Stomach (tissue), 9 donors: ENCODE measurements around the gene TAAR2. TPM values are rescaled to one million over a fixed set of nuclear protein-coding genes. Genes with fewer than 3 reads are reported as not detected.

ENCODE experiments used
- DNase-seq, 2 donors: peaks; one replicate each; pipeline versions ENCODE4 v3.0.0 to v3.0.0-alpha.2; 2013 to 2019
- H3K27ac ChIP-seq, 5 donors: fragments of 200-600 bp in 4 of 5; sonication (generic) in 4 of 5; one replicate each; pipeline ENCODE4 v1.5.1; 2013 to 2019; ENCODE audit warnings: mild to moderate bottlenecking in 1 of 5, moderate library complexity in 1 of 5
- H3K27me3 ChIP-seq, 3 donors: fragments of 200-600 bp; sonication (generic); one replicate each; pipeline ENCODE4 v1.5.1; 2017 to 2019; ENCODE audit warnings: mixed run types in 1 of 3
- H3K36me3 ChIP-seq, 4 donors: fragments of 200-600 bp; sonication (generic); 1 replicate in 3 of 4; 2 replicates in 1 of 4; pipeline ENCODE4 v1.5.1; 2016 to 2019
- H3K4me1 ChIP-seq, 4 donors: fragments of 200-600 bp; sonication (generic); one replicate each; pipeline ENCODE4 v1.5.1; 2016 to 2019
- H3K4me3 ChIP-seq, 4 donors: fragments of 200-600 bp; sonication (generic) in 3 of 4; one replicate each; pipeline ENCODE4 v1.5.1; 2016 to 2019; ENCODE audit warnings: mild to moderate bottlenecking in 1 of 4
- H3K9me3 ChIP-seq, 4 donors: fragments of 200-600 bp; sonication (generic); one replicate each; pipeline ENCODE4 v1.5.1; 2016 to 2019
- EP300 ChIP-seq: sonication (generic); formaldehyde crosslinking; IDR thresholded peaks from one replicate; pipeline ENCODE4 v1.6.1; 2017; ENCODE audit warnings: antibody characterized with exemption
- POLR2A ChIP-seq, 4 donors: fragments of 450-650 bp; IDR thresholded peaks; one replicate each; pipeline ENCODE4 v1.6.1; 2016; ENCODE audit warnings: antibody characterized with exemption in 4 of 4, control low read depth in 2 of 4, mild to moderate bottlenecking in 1 of 4, moderate library complexity in 1 of 4
- POLR2AphosphoS5 ChIP-seq, 3 donors: sonication (generic); formaldehyde crosslinking; IDR thresholded peaks; one replicate each; pipeline ENCODE4 v1.6.1; 2016; ENCODE audit warnings: antibody characterized with exemption in 3 of 3
- WGBS, 5 donors: extraction: QIAGEN DNeasy Blood & Tissue Kit in 3 of 5; methylation state at CpG; one replicate each; pipeline versions ENCODE4 v1.1.5 to v1.1.7; 2013 to 2018; 5-methylcytosine and 5-hydroxymethylcytosine counted together
- intact Hi-C: fragments of 100-400 bp; cut with DNase I; formaldehyde crosslinking; loops from one replicate; pipeline ENCODE4 v1.15.1; 2023; ENCODE audit warnings: low total_unique reads
- polyA plus RNA-seq, 3 donors: library from polyadenylated mRNA; stranded (reverse); fragments of 200-250 nt; gene quantifications; one replicate each; pipeline ENCODE4 v1.2.3, GENCODE V29; 2013
- total RNA-seq, 5 donors: library from RNA; depleted of rRNA; stranded (reverse); fragments of >200 nt; gene quantifications; one replicate each; pipeline versions ENCODE4 v1.1.0 to v1.2.3, GENCODE V29; 2014 to 2016
- TF ChIP-seq, protein P1 (sequence below), 7 experiments: fragments of 450-650 bp in 4 of 7; fragments of 200-600 bp in 3 of 7; sonication (generic) in 3 of 7; IDR thresholded peaks; one replicate each; pipeline ENCODE4 v1.5.1; 2016 to 2019; ENCODE audit warnings: antibody characterized with exemption in 7 of 7, control low read depth in 2 of 7, mild to moderate bottlenecking in 1 of 7
- donor health status: healthy with polysubstance abuse.
- donor health status: Bipolar disorder and iron deficiency.
- donor health status: healthy.

TAAR2 gene
- total and polyA plus RNA-seq, 8 donors = not detected

DNA sequence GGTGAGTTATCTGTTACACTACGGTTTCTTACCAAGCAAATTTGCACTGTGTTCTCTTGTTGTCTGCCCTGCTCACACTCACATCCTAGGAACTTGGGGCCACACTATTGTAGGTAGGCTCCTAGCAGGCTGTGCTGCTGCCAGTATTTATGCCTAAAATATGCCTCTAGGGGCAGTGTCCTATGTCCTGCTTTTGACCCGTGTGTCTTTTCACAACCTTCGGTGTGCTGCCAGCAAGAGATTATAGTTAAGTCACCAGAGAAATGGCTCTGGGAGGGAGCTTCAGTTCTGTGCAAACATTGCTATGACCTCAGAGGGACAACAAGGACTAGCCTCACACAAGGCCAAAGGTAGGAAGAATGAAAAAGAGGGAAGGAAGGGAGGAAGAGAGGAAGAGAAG, 25.6 kb downstream of the TAAR2 start:
- H3K4me1 ChIP-seq = no peaks in the 10 kb centered on the region
- 28 to 51% (median 35%) methylated on average over 3 of the region's 3 CpGs for WGBS, 5 donors
- intact Hi-C loops = no loop called here
- TF ChIP-seq POLR2A (IDR thresholded peaks at IDR 0.05) = no peak
- no peak for TF ChIP-seq EP300
- TF ChIP-seq, protein P1, sequence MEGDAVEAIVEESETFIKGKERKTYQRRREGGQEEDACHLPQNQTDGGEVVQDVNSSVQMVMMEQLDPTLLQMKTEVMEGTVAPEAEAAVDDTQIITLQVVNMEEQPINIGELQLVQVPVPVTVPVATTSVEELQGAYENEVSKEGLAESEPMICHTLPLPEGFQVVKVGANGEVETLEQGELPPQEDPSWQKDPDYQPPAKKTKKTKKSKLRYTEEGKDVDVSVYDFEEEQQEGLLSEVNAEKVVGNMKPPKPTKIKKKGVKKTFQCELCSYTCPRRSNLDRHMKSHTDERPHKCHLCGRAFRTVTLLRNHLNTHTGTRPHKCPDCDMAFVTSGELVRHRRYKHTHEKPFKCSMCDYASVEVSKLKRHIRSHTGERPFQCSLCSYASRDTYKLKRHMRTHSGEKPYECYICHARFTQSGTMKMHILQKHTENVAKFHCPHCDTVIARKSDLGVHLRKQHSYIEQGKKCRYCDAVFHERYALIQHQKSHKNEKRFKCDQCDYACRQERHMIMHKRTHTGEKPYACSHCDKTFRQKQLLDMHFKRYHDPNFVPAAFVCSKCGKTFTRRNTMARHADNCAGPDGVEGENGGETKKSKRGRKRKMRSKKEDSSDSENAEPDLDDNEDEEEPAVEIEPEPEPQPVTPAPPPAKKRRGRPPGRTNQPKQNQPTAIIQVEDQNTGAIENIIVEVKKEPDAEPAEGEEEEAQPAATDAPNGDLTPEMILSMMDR (IDR thresholded peaks at IDR 0.05) = no peak
- no peak for TF ChIP-seq POLR2AphosphoS5 (IDR thresholded peaks at IDR 0.05)
- no peak overlapping the region for H3K4me3 ChIP-seq
- H3K36me3 ChIP-seq = no peaks in the 10 kb centered on the region
- peak in 1 of 2 donors; percentile 27 for DNase-seq
- no peaks in the 10 kb centered on the region for H3K27me3 ChIP-seq
- H3K27ac ChIP-seq = no peak overlapping the region
- H3K9me3 ChIP-seq = no peaks in the 10 kb centered on the region

DNA sequence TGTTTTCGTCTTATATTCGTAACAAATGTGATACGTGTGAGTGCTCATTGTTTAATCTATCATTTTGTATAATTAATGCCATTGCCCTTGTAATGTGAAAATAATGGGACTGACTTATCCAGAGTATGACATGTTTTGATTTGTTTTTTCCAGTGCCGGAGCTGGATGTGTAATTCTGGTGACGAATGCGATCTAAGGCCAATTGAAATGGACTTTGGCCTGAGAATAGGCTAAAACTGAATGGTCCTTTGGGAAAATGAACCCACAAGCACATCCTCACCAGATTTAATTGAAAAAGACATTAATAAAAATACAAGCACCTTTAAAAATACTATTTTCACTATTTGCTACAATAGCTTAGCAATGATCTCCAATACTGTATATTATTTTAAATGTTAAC, 27.9 kb downstream of the TAAR2 start:
- Histone ChIP-seq H3K27me3 (no peaks in the 10 kb centered on the region), H3K36me3 (no peaks in the 10 kb centered on the region), H3K27ac (no peak overlapping the region), H3K9me3 (no peaks in the 10 kb centered on the region), H3K4me3 (no peak overlapping the region), H3K4me1 (no peaks in the 10 kb centered on the region)
- no peak for TF ChIP-seq POLR2A (IDR thresholded peaks at IDR 0.05)
- no peak for TF ChIP-seq EP300
- TF ChIP-seq POLR2AphosphoS5 (IDR thresholded peaks at IDR 0.05) = no peak
- TF ChIP-seq, protein P1 (IDR thresholded peaks at IDR 0.05) = no peak
- WGBS, 5 donors = 59 to 93% (median 74%) methylated on average over 6 of the region's 6 CpGs
- intact Hi-C loops = no loop called here
- no peak for DNase-seq

DNA sequence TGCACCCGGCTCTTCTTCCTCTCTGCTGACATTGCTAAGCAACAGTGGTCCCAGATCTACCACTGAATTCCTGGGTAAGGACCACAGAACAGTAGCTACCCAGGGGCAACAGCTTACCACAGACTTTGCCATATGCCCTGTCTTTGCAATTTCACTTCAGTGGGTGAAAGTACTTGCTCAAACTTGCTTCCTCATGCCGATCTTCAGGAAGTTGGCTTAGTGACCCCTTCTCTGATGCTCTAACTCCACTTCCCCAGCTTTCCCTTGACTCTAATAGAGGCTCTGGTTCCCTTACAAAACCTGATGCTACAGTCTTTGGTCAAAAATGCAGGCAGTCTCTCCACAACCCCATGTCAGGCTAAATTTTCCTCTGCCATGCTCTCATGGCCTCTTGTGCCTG, 31.2 kb downstream of the TAAR2 start:
- TF ChIP-seq EP300 (no peak), POLR2A (IDR thresholded peaks at IDR 0.05) (no peak), POLR2AphosphoS5 (IDR thresholded peaks at IDR 0.05) (no peak)
- TF ChIP-seq, protein P1 (IDR thresholded peaks at IDR 0.05) = no peak
- no peaks in the 10 kb centered on the region for H3K27me3 ChIP-seq
- DNase-seq = no peak
- intact Hi-C loops = no loop called here
- 65 to 85% (median 79%) methylated on average over 2 of the region's 2 CpGs for WGBS, 5 donors
- H3K9me3 ChIP-seq = no peaks in the 10 kb centered on the region
- no peak overlapping the region for H3K27ac ChIP-seq
- no peak overlapping the region for H3K4me3 ChIP-seq
- H3K4me1 ChIP-seq = no peaks in the 10 kb centered on the region
- no peaks in the 10 kb centered on the region for H3K36me3 ChIP-seq

DNA sequence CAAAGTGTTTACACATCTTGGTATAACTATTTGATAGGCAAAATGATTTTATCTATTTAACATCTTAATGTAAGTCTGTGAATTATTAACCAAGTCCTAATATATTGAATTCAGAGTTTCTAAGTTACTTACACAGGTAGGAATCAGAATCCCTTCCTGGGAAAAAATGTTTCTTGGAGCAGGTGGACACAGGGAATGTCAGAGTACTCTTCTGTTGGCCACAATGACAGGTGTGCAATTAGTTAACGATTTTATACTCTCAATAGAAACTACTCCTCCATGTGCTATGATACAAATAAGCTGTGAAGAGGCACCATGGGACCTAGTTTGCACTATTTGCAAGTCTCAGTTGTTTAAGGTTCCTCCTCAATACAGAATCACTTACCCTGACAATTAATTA, 33.7 kb downstream of the TAAR2 start:
- H3K27me3 ChIP-seq = no peaks in the 10 kb centered on the region
- no peak overlapping the region for H3K27ac ChIP-seq
- DNase-seq = no peak
- no peak for TF ChIP-seq POLR2A (IDR thresholded peaks at IDR 0.05)
- intact Hi-C loops = no loop called here
- H3K9me3 ChIP-seq = no peaks in the 10 kb centered on the region
- no peaks in the 10 kb centered on the region for H3K4me1 ChIP-seq
- H3K4me3 ChIP-seq = no peak overlapping the region
- WGBS, 5 donors = 46 to 68% (median 62%) methylated on average over 1 of the region's 1 CpG
- H3K36me3 ChIP-seq = no peaks in the 10 kb centered on the region

DNA sequence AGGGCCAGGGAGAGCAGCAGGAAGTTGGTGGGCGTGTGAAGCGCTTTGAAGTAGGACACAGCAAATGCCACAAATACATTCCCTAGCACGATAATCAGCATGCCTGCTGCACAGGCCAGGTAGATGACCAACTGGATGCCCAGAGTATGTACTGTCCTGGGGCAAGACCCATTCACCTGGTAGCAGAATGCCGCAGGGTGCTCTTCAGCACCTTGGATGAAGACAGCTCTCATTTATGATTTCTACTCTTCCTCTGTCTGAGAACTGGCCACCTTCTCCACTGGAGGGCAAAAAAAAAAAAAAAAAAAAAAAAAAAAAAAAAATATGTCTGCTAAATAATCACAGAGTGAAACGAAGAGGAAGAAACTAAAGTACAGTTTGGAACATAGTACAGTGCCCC, 34.6 kb downstream of the TAAR2 start, which contains the start of gene TAAR5:
TAAR5 (minus strand) TSS at position 288 of the 400 bp plus-strand sequence; CDS start at position 233, 55 bp downstream.
- WGBS, 5 donors = 66 to 79% (median 78%) methylated on average over 5 of the region's 5 CpGs
- no peaks in the 10 kb centered on the region for H3K27me3 ChIP-seq
- no peaks in the 10 kb centered on the region for H3K9me3 ChIP-seq
- intact Hi-C loops = no loop called here
- no peak within 1 kb of the TSS for H3K27ac ChIP-seq
- H3K36me3 ChIP-seq = no peaks in the 10 kb centered on the region
- DNase-seq = no peak
- H3K4me1 ChIP-seq = no peaks in the 10 kb centered on the region
- no peak for TF ChIP-seq POLR2AphosphoS5 (IDR thresholded peaks at IDR 0.05)
- no peak for TF ChIP-seq EP300
- TF ChIP-seq, protein P1 (IDR thresholded peaks at IDR 0.05) = no peak
- TF ChIP-seq POLR2A (IDR thresholded peaks at IDR 0.05) = no peak
- H3K4me3 ChIP-seq = no peak within 1 kb of the TSS
